WI38 (cell line): ENCODE measurements around the gene DUSP10.

Experiments used
- H3K4me3 ChIP-seq: 2 replicates; pipeline ENCODE4 v1.5.1; 2011; ENCODE audit warnings: low read depth, mild to moderate bottlenecking, control low read depth, low read length
- CTCF ChIP-seq: IDR thresholded peaks from 2 replicates; pipeline ENCODE4 v1.5.1; 2012; ENCODE audit warnings: low read depth, mild to moderate bottlenecking, control low read depth, low read length

Gene DUSP10

DNA sequence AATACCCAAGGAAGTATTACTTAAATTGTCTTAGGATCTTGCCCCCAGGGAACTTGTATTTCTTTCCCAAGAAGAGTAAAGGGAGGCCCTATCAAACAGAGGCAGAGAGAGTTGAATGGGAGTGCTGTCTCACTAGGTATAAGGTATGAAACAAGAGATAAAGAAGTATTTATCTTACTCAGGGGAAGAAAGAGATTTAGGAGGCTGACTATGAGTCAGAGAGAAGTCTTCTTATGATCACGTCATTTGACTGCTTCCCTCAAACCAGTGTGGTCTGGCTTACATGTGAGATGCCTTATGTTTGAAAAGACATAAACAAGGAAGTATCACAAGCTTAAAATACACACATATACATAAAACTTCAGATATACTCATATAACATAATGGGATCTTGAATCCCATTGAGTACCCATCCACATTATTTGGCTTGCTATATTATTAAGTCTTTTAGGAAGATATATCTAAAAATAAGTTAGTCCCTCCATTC lies 29.6 kb downstream of the DUSP10 start:
- no peak overlapping the region for H3K4me3 ChIP-seq
- TF ChIP-seq CTCF: no peak

DNA sequence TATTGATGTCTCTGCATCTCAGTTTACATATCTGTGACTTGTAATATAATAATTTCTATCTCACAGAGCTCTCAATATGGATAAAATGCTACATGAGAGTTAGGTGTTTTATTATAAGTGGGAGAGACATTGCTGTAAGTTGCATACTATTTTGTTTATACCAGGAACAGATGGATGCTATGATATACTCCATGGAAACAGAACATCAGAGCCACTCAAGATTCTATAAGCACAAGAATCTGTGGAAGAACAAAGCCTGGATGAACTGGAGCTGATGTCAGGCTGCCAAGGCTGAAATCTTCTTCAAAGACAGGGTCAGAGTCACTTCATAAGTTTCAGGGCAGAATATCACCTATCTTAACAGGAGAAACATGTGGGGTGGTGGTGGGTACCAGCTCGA lies 30.2 kb downstream of the DUSP10 start:
- no peak overlapping the region for H3K4me3 ChIP-seq
- TF ChIP-seq CTCF: no peak

- H3K4me3 ChIP-seq: no peak overlapping the region
- TF ChIP-seq CTCF: no peak
Observed at GRCh38 chr1:221711063-221711577, 30.8 kb downstream of the DUSP10 start.

GRCh38 chr1:221709854-221710253 lies 32.0 kb downstream of the DUSP10 start:
- H3K4me3 ChIP-seq: no peak overlapping the region
- TF ChIP-seq CTCF: no peak

DNA sequence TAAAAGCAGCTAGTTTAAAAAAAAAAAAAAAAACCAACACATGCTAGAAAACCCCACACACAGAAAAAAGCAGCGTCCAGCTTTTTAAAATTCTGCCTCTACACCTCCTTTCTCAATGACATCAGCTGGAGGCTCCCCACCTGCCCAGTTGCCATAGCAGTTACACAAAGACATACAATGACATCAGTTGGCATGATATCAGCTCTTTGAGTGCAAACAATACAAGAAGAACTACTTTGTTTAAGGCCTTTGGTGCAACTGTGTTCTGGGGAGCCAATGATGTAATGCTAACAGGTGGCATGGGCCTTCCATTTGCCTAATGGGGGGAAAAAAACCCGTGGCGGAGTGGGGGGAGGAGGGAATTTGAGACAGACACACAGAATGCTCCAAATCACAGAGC lies 32.9 kb downstream of the DUSP10 start:
- no peak for TF ChIP-seq CTCF
- no peak overlapping the region for H3K4me3 ChIP-seq

GRCh38 chr1:221708076-221708571 lies 33.8 kb downstream of the DUSP10 start:
- no peak for TF ChIP-seq CTCF
- H3K4me3 ChIP-seq: no peak overlapping the region

DNA sequence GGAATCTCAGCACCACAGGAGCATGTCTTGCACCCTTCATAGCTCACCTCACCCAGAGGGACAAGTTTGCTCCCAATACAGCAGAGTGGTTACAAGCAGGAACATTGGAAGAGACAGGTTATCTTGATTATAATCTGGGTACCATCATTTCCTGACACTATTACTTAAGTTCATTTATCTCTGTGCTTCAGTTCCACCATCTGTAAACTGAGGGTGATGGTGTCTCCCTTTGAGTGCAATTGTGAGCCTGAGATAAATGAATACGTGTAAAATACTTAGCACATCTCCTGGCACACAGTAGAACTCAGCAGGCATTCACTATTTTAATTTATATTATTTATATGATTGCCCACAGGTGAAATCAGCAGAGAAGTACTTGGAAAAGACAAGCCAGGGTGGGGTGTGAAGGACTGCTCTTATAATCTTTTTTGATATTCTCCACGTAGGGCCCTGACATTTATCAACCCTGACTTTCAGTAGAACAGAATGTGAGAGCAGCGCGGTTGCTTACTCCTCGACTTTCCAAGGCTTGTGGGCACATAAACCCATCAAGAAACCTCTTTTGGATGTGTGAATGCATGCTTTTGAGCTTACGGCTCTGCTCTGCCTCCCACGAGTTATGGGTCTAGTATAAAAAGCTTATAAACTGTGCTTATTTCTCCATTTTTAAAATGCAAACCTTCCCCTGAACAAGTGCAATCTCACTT lies 34.9 kb downstream of the DUSP10 start:
- H3K4me3 ChIP-seq: no peak overlapping the region
- TF ChIP-seq CTCF: no peak
